Iris pigment epithelial cell (primary cell): ENCODE measurements around the gene MGA.
A peak's percentile ranks its signal among the peaks of the same experiment; 100 is the strongest.

Source experiments
- DNase-seq: peaks from one replicate; pipeline ENCODE4 v3.0.0-alpha.2; 2011; ENCODE audit warnings: low read depth

Gene MGA

DNA sequence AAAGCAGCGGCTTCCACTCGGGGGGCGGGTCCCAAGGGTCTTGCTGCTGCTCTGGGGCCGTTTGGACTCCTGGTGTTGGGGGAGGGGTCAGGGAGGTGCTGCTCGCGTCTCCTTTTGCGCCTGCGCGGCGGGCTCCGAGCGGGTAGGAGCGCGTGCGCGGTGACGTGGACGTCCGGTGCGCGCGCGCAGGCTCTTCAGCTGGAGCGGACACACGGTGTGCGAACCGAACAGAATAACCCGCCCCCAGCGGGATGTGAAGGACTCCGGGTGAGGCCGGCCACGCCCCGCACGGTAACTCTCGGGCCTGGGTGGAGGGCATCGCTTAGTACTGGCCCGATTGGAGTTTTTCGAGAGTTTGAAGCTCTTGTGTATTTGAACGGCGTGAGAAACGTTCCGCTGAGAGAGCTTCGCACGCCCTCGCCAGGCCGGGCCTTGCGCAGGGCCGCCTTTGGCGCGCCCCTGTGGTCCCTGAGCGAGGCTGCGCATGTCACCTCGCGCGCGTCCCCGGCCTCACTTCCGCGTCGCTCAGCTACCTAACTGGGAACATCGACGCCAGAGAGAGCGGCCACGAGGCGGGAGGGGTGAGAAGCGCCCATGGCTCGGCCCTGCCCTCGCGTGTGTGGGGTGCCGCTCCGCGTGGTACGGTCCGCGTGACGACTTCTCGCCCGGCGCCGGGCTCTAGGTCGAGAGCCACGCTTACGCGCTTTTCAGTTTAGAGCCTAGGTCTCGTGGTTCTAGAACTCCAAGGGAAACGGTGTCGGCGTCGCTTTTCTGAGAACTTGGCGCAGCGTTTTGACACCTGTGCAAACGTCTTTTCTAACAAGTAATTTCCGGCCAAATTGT lies at the start of gene MGA:
Gene MGA, plus strand, starts transcription at position 171 of the 843 bp plus-strand sequence.
- DNase-seq: peak; percentile 95

DNA sequence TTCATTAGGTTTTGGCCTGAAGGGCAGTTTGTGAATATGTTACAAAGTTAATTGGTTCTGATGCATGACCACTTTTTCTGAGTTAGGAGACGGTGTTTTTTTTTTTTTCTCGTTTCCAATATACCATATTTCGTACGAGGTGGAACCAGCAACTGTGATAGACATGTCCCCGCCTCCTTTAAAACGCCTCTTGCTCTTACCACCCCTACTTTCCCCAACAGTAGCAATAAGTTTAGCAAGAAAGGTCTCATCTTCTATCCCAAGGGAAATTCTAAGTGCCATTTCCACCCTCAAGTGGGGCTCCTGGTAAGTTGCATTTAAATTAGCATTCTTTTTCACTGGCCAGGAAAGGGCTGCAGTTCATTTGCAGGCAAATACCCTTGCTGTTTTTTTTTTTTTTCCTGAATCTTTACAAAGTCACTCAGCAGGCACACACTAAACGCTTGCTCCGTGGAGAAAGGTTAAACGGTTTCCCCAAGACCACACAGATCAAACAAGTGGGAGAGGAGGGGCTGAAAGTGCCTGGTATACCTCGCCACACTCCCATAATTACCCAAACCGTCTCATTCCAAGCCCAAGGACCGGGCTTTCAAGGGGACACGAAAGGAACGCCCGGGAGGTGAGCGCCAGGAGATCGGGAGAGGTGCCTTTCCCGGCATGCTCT lies 39.5 kb upstream of the MGA start:
- DNase-seq: no peak

DNA sequence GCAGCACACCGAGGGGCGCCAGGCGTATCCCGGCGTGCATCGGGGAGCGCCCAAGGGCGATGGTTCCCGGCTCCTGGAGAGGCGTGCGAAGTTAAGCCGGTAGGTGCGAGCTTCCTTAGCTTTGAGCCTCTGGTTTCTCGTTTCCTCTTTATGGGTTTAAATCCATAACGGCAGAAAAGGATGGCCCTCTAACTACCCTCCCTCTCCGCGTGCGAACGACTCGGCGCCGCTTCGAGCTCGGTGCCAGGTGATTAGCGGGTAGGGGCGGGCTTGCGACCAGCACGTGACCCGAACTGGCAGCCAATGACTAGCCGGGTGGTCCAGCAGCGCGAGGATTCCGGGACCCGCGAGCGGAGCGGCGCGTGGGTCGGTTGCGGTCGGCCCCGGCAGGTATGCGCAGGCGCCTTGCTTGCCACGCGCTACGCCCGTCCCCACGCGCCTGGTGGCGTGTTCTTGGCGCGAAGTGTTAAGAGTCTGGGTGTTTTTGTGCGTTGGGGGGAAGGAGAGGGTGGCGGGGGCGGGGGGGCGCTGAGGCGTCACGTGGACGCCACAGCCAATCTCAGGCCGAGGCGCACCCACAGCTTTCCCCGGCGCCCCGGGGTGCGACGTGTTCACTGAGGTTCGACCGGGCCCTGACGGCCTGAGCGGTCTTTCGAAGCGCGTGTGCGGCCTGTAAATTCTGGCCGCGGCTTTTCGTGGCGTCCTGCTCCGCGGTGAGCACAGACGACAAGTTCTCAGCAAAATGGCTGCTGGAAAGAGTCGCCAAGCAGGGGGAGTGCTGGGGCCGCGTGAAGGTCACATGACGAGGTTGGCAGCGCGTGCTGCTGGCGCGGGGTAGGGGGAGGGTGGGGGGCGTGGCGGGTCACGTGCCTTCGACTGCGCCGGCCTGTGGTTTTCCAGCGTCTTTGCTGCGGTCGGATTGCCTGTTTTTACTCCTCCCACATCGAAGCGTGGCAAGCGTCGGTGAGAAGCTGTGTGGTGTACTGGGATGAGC lies 38.7 kb upstream of the MGA start:
- DNase-seq: peak; percentile 89

DNA sequence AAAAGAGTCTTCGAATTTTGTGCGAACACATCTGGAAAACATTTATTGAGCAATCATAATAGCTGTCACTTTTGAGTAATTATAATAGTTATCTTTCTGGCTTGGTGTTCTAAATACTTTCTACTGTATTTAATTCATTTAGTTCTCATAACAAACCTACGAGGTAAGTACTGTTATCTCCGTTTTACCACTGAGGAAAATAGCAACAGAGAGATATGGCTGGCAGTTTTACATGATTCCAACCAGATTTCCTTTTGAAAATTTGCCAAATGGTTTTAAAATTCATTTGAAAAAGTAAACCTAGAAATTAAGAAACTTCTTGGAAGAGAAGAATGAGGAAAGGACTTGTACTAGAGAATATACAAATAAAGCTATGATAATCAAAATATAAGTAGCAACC lies 37.3 kb upstream of the MGA start:
- DNase-seq: no peak

DNA sequence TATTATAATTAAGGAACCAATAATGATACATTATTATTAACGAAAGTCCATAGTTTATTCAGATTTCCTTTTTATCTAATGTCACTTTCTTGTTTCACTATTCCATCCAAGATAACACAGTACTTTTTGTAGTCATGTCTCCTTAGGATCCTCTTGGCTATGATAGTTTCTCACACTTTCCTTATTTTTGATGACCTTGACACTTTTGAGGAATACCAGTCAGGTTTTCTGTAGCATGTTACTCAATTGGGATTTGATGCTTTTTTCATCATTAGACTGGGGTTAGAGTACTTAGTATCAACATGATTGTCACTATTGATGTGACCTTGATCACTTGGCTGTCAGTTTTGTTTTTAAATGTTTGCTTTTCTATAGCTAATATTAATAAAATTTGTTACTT lies 33.0 kb upstream of the MGA start:
- DNase-seq: no peak

DNA sequence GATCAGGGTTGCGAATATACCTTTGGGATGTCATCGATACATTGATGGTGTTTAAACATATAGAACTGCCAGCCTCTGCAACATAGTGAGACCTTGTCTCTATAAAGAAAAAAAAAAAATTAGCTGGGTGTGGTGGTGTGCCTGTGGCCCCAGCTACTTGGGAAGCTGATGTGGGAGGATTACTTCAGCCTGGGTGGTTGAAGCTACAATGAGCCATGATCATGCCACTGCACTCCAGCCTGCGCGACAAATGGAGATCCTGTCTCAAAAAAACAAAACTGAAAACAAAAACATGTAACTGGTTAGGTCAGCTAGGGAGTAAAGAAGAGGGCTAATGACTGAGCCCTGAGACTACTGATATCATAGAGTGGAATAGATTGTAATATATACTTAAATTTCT lies 30.7 kb upstream of the MGA start:
- no peak for DNase-seq

DNA sequence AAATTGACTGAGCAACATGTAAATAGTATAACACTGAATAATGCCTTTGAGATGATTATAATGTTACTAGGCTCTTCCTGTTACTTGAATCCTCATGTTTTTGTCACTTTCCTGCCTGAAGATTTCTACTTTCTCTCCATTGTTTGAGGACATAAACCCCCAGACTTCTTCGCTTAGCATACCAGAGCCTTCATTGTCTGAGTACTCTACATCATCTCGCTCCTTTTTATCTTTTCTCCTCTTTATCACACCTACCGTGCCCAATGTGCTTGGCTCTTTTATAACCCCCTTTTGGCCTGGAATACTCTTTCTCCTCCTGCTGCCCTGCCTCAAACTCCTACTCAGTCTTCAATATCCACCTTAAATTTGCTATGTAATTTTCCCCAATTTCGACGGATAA lies 30.3 kb upstream of the MGA start:
- no peak for DNase-seq

DNA sequence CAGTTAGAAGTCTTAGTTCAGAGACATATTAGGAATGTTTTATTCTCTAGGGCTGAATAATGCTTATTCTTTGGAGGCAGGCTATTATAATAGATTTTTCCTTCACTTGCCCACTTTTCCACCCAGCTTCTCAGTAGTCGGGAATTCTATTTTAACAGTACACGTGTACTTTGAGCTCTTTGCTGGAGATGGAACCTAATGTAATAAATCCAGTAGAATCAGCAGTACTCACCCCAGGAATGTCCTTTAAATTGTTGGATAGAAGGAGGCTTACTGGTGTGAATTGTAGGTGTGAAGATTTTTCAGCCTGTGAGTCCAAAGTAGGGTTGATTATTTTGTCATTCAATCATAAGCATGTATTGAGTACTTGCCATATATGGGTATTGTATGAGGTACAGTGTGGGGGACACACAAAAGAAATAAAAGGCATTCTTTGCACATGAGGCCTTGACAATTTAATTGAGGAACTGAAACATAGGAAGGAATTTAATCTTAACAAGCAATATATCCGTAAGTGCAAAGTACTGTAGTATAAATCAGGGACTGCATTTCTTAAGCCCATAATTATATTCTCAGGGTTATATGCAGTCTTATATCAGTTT lies 29.5 kb upstream of the MGA start:
- DNase-seq: no peak

DNA sequence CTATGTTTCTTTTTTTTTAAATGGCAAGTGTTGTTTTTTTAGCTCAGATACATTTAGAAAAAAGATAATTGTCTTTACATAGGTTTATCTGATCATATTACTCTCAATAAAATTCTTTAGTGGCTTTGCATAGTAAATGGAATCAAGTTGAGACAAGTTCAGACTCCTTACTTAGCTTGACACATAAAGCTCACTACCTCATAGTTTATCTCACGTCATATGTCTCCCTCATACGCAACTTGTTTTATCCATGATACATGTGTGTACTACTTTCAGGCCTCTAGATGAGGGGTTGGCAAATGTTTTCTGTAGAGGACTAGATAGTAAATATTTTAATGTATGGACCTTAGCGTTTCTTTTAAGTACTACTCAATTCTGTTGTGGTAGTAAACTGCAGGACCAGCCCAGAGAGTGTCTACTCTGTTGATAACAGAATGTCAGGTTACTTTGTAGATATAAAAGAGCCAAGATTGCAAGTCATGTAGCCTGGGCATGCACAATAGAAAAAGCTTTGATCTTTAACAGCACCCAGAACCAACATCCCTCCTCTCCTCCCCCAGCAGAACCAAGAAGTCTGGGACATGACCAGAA lies 28.2 kb upstream of the MGA start:
- DNase-seq: no peak

DNA sequence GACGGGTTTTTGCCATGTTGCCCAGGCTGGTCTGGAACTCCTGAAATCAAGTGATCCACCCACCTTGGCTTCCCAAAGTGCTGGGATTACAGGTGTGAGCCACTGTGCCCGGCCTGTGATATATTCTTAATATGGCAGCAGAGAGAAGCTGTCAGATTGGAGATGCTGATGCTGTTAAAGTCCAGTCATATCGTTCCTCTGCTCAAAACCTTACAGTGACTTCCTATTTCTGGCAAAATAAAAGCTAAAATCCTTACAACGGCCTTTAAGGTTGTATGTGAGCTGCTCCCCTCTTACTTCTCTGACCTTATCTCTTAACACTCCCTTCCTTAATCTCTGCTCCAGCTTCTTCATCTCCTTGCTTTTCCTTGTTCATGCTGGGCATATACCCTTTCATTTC lies 26.6 kb upstream of the MGA start:
- no peak for DNase-seq

DNA sequence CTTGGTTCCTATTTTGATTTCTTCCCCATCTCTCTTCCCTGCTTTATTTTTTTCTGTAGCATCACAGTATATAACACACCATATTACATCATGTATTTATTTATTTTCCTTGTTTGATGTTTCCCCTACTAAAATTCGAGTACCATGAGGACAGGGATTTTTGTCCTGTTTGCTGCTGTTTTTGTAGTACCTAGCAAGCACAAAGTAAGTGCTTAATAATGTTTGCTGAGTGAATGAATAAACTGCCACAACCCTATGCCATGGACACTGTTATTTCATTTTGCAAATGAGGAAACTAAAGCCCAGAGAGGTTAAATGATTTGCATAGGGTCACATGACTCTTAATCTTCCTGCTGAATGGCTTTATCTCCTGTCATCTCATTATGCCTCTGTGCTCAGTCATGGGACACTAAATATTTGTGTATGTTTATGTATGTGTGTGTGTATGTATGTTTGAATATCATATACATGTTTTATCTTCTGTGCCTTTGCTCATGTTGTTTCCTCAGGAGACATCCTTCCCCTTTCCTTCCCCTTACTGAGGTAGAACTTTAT lies 26.1 kb upstream of the MGA start:
- DNase-seq: no peak

DNA sequence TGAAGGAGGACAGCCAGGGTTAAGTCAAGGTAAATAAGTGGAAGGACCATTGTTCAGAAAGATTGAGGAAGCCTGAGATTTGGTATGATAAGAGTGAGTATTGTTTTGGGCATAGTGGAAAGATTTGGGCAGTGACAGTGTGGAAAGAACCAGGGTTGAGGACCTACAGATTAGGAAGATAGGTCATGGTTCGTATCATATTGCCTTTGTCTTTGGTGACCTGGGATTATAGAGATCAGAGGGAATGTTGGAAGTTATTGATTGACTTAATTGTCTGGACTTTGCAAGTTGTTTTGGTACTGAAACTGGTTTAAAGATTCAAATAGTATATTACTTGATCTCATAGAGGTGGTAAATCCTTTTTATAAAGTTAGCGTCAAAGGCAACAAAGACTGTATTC lies 23.1 kb upstream of the MGA start:
- no peak for DNase-seq

DNA sequence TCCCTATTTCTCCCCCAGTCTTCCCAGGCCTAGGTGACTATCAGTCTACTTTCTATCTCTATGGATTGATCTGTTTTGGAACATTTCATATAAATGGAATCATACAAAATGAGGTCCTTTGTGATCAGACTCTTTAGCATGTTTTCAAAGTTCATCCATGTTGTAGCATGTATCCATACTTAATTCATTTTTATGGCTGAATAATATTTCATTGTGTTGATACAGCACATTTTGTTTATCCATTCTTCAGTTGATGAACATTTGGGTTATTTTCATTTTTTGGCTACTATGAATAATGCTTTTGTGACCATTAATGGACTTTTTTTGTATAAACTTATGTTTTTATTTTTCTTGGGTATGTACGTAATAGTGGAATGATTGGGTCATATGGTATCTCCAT lies 19.2 kb upstream of the MGA start:
- DNase-seq: no peak

DNA sequence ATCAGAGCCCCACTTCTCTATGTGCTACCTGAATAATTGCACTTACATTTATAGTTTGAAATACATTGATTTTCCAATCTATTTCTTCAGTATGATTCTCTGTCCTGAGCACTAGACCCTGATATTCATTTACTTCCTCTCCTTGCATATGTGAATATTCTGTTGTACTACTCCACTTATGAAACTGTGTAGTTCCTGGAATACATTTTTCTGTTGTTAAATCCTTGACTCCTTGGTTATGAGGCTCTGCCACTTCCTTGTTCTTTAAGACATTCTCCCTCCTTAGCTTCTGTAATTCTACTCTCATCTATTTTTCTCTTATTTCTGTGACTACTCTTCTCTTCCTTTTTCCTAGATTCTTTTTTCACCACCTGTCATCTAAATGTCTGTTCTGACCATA lies 12.9 kb upstream of the MGA start:
- DNase-seq: no peak

DNA sequence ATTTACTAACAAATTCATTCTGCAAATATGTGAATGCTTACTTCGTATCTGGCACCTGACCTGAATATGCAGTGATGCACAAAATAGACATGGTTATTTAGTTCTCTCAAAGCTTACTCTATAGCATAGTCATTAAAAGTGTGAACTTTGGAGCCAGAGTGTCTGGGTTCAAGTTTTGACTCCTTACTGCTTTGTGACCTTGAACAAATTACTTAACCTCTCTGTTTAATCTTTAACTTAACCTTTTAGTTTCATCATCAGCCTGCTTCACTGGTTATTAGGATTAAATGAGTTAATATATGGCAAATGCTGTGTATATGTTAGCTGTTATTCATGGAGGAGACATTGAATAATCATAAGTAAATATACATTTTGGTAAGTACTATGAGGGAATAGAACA lies 12.1 kb upstream of the MGA start:
- DNase-seq: no peak

DNA sequence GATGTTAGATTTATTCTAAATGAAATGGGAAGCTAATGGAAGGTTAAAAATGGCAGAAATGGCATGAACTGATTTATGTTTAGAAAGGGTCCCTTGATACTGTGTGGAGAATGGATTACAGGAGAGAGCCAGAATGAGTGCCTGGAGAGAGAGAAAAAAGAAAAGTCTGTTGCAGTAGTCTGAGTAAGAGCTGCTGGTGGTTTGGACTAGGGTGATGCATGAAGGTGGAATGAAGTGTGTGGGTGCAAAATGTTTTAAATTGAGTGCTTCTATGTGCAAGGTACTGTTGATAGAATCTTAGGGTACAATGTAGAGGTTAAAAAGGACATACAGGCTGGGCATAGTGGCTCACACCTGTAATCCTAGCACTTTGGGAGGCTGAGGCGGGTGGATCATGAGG lies 11.4 kb upstream of the MGA start:
- DNase-seq: peak; percentile 80

DNA sequence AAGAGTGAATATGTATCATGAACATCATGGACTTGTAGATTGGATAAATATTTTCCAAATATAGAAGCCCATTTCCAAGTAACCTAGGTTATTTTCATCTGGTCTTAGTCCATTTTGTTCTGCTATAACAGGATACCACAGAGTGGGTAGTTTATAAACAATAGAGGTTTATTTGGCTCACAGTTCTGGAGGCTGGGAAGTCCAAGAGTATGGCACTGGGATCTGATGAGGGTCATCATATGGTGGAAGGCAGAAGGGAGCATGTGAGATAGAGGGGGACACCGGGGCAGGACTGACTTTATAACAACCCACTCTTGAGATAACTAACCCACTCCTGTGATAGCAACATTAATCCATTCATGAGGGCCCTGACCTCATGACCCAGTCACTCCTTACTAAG lies 9.4 kb upstream of the MGA start:
- DNase-seq: no peak

DNA sequence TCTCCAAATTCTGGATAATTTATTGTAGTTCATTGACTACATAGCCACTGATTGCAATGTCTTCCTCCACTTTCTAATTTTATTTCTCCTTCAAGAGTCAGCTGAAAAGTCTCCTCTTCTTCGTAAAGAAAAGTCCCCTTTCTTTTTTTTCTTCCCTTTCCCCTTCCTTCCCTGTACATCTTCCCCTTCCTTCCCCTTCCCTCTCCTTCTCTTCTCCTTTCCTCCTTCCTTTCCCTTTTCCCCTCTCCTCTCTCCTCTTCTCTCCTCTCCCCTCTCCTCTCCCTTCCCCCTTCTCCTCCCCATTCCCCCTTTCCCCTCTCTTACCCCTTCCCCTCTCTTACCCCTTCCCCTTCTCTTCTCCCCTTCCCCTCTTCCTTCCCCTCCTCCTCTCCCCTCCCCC lies 8.8 kb upstream of the MGA start:
- DNase-seq: no peak

DNA sequence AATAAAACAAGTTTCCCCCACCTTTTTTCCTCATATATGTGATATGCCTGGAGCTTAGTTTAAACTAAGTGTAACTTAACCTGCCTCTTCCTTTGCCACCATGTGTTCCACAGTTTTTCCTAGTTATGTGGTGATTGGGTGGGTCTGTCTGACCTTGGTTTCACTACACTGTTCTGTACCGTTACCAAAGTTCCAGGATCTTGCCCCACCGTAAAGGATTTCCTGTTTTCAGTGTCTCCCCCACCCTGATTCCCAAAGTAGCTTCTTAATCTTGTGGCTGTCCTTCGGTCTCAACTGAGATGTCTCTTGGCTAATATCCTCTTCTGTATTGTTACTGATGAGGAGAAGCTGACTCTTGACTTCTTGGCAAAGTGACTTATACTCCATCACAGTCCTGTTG lies 6.4 kb upstream of the MGA start:
- no peak for DNase-seq

DNA sequence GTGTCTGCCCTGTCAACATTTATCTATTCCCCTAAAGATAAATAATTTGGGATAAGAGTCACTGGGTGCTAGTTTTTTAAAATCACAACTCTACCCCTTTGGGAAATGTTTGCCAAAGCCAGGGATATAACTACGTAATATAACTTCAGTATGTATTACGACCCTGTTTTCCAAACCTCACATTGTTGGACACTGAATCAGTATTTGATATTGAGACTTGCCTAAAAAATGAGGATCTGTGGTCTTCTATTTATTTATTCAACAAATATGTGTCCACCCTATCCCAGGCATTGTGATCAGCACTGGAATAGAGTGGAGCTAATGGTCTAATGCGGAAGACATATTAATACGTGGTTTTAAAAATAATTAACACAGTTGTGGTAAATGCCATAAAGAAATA lies 4.5 kb upstream of the MGA start:
- peak; percentile 67 for DNase-seq

DNA sequence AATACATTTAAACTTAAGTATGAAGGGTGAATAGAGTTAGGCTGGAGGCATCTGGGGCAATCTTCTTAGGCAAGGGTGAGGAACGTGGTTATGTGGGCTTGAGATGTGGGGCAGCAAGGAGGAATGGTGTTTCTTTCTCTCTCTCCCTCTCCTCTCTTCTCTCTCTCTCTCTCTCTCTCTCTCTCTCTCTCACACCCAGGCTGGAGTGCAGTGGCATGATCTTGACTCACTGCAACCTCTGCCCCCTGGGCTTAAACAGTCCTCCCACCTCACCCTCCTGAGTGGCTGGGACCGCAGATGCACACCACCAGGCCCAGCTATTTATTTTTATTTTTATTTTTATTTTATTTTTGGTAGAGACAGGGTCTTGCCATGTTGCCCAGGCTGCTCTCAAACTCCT lies 4.0 kb upstream of the MGA start:
- DNase-seq: peak; percentile 56

DNA sequence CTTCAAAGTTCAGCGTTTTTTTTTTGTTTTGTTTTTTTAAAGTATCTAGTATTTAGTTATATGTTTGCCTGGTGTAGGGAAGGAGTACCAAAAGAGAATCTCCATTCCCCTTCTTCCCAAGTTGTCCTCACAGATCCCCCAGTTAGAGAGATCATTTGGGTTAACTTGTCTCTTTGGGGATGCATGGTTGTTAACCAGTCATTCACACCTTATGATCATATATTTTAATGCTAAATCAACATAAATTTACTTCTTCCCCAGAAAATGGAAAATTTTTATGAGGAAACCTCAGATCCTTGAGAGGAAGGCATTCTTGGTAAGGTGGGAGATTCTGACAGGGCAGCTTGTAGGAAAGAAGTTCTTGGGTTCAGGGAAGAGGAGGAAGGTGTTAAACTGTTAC lies 1.5 kb upstream of the MGA start:
- DNase-seq: no peak
